ENCODE measurements around the gene ZNF689.

GRCh38 chr16:30655815-30656347, 45.7 kb upstream of the ZNF689 start:
- no peak for TF ChIP-seq CTCF (IDR thresholded peaks at IDR 0.05)
- TF ChIP-seq POLR2A (IDR thresholded peaks at IDR 0.05): no peak

Measured in Peyer's patch (tissue), 4 donors.